ENCODE measurements around the gene NPHP1. TPM values are rescaled to one million over a fixed set of nuclear protein-coding genes. Genes with fewer than 3 reads are reported as not detected.
"Not testable (repeated sequence)": the region's sequence is repeated elsewhere in the genome, so short reads cannot be mapped to it uniquely, and the experiment has no call there.

The NPHP1 gene
- under 1 TPM; 0.28 to 0.36 TPM for total RNA-seq

DNA sequence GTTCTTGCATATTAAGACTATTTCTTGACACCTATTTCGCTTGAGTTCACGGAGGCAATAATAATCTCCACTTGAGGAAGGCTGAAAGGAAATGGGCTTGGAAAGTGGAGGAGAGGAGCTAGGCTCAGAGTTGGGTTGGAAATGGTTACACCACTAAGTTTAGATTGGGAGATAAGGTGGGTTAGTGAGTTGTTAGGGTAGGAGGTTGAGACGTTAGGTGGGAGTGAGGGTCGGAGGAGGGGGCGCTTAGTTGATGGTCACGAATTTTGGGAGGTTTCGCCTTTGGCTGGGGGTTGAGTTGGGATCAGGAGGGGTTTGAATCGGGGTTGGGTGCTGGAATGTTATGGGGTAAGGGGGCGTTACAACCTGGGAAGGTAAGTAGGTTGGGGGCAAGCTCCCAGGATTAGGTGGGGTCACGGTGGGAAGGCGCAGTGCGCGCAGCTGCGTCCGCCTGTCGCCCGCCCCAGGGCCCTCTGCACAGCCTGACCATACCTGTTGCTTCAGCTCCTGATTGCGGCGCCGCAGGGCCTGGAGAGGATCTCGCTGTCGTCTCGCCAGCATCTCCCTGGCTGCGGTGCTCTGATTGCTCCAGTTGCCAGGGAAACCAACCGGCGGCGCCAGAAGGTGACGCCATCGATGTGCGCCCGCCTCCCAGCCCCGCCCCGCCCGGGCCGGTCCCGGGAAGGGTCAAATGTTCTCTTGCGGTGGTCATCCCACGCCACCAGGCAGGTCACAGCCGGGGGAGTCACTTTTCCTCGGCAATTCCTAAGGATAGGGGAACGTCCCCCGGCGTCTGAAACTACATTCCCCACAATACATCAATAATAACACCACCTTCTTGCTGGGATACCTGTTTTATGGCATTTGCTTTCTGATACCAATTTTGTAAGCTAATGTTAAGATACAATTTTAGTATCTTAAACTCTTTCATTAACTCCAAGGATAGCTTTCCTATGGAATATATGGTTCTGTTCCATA, at the start of gene NPHP1:
Gene NPHP1, minus strand, starts transcription at position 606 of the 978 bp plus-strand sequence. Its CDS starts 45 bp downstream, at position 561.
- DNase-seq (ENCODE audit: low spot score): peak; percentile 90
- Mint-ChIP-seq H3K9me3 (no peaks in the 10 kb centered on the region), H3K4me1 (ENCODE audit: low read depth in 2 of 2) (peaks cover 22 to 26% of the 10 kb centered on the region in 2 donors), H3K27ac (peak within 1 kb of the TSS; percentile 38 to 89), H3K27me3 (peaks cover 0 to 8% of the 10 kb centered on the region in 2 donors), H3K4me3 (peak within 1 kb of the TSS; percentile 84), H3K36me3 (peaks cover 15% of the 10 kb centered on the region)
- ATAC-seq: peak; percentile 94 to 96

DNA sequence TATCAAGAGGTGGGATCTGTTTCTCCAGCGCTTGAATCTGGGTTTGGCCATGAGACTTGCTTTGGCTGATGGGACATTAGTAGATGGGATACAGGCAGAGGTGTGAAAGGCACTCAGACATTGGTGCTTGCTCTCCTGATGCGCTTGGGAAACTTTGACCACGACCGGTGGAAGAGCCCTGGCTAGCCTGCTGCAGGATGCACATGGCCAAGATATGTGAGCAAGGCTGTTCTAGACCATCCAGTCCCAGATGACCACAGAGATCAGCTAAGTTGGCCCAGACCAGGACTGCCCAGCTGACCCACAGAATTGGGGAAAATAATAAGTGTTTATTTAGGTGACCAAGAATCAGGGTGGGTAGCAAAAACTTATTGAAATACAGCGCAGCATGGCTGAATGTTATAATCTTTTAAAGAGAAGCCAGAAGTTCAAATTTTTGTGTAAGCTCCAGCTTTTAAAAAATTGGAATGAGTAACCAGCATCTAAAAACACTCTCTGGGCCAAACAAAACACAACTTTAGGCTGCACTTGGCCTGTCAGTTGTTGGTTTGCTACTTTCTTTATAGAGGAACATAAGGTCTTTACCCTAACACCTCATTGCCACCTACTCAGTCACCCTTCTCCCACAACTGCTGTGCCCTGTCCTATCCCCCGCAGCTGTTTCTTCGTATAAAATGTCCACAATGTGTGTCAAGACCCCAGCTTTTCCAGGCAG, 43.4 kb upstream of the NPHP1 start:
- not testable (repeated sequence) for H3K9me3 Mint-ChIP-seq; ATAC-seq; H3K27ac Mint-ChIP-seq; H3K36me3 Mint-ChIP-seq; DNase-seq (ENCODE audit: low spot score); H3K4me1 Mint-ChIP-seq (ENCODE audit: low read depth in 2 of 2); H3K27me3 Mint-ChIP-seq; H3K4me3 Mint-ChIP-seq

DNA sequence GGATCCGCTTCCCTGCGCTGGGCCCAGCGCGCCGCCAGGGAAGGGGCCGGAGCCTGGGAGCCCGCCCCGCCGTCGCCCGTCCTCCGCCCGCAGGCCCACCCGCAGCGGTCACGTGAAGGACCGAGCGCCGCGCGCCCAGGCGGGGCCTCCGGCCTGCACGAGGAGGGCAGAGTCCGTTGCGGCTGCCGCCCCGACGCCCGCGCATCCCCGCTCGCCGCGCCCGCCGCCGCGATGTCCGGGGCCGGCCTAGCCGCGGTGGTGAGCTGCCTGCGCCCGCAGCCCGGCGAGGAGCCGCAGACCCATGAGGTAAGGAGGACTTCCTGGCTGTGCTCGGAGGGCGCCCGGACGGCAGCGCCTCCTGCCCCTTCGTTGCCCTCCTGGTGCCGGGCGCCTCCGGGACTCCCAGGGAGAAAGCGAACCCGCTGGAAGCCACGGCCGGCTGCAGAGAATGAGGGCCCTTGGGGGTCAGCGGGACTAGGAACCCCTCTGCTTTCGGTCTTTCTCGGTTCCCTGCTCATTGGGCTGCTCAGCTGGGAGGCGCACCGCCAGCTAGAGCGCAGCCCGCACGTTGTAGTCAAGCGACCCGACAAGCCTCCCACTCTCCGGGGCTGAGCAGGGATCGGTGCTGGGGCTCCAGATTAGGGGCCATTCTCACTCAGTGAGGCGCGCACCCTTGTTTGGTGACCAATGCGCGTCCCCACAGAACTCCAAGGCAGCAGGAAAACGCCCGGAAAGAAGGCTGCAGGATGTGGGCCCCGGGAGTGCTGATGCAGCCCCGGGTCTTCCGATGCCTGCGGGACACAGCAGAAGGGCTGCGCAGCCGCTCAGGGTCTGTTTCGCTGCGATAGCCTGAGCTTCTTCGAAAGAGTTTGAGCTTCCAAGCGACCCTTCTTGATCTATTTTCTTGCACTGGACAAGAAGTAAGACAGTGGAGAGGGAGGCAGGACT, 40.9 kb upstream of the NPHP1 start:
- not testable (repeated sequence) for H3K4me1 Mint-ChIP-seq (ENCODE audit: low read depth in 2 of 2); H3K4me3 Mint-ChIP-seq; DNase-seq (ENCODE audit: low spot score); H3K27me3 Mint-ChIP-seq; H3K27ac Mint-ChIP-seq; H3K36me3 Mint-ChIP-seq; H3K9me3 Mint-ChIP-seq
- ATAC-seq: peak; percentile 24 to 75

DNA sequence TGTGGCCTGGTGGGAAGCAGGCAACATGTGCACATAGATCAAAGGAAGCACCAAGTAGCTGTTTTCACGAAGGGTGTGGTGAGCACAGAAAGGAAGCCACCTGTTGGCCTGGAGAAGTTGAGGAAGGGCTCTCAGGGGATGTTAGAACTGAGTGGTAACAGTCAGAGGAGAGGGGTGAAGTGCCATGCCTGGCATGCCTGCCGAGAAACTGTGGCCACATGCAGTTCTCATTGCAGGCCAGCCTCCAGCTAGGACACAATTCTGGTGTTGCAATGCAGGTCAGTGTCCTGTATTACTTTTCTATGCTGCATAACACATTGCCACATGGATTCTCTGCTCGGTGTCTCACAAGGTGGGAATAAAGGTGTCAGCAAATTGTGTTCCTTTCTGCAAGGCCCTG, 38.5 kb upstream of the NPHP1 start:
- H3K4me3 Mint-ChIP-seq; H3K36me3 Mint-ChIP-seq; H3K9me3 Mint-ChIP-seq; H3K27me3 Mint-ChIP-seq; DNase-seq (ENCODE audit: low spot score); ATAC-seq; H3K4me1 Mint-ChIP-seq (ENCODE audit: low read depth in 2 of 2); H3K27ac Mint-ChIP-seq: not testable (repeated sequence)

DNA sequence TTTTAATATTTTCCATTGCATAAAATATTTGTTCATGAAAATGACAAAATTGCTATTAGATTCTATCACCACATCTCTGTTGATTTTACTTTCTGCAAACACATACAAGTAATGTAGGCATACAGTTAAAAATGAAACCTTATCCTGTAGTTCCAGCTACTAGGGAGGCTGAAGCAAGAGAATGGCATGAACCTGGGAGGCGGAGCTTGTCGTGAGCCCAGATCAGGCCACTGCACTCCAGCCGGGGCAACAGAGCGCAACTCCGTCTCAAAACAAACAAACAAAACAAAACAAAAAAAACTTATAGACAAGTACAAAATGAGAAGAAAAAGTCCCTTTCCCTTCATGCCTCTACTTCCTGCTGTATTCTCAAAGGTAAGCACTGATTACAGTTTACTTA, 29.7 kb upstream of the NPHP1 start:
- H3K9me3 Mint-ChIP-seq; H3K27me3 Mint-ChIP-seq; H3K4me3 Mint-ChIP-seq; H3K27ac Mint-ChIP-seq; DNase-seq (ENCODE audit: low spot score); ATAC-seq; H3K4me1 Mint-ChIP-seq (ENCODE audit: low read depth in 2 of 2); H3K36me3 Mint-ChIP-seq: not testable (repeated sequence)

DNA sequence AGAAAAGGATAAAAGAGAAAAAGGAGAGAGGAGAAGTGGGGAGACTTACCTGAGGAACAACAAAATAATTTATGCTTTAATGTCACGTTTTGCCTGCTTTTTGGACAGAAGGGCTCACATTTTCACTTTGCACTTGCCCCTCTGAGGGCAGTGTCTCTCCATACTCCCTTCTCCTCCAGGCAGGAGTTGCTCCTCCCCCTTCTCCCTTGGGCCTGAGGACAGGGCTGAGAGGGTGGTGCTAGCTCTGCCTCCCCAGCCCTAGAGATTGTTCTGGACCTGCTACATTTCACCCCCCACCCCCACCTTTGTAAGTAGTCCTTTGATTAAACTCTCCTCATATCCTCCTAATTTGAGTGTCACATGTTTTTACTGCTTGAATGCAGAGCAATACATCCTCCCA, 25.1 kb upstream of the NPHP1 start:
- H3K4me3 Mint-ChIP-seq; H3K4me1 Mint-ChIP-seq (ENCODE audit: low read depth in 2 of 2); H3K9me3 Mint-ChIP-seq; H3K36me3 Mint-ChIP-seq; H3K27ac Mint-ChIP-seq; DNase-seq (ENCODE audit: low spot score); ATAC-seq: not testable (repeated sequence)
- H3K27me3 Mint-ChIP-seq: peaks cover 17 to 23% of the 10 kb centered on the region in 2 donors

DNA sequence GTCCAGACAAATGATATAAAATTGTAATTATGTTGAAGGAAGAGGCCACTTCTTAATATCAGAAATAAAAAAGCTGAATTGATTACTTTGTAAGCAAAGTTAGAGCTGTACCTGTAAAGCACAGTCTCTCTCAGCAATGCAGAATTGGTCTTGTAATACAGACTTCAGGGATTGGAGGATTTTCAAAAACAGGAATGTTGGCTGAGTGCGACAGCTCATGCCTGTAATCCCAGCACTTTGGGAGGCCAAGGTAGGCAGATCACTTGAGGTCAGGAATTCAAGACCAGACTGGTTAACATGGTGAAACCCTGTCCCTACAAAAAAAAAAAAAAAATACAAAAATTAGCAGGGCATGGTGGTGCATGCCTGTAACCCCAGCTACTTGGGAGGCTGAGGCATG, 17.8 kb upstream of the NPHP1 start:
- H3K36me3 Mint-ChIP-seq; H3K4me3 Mint-ChIP-seq; ATAC-seq; H3K9me3 Mint-ChIP-seq; DNase-seq (ENCODE audit: low spot score); H3K4me1 Mint-ChIP-seq (ENCODE audit: low read depth in 2 of 2); H3K27ac Mint-ChIP-seq: not testable (repeated sequence)
- H3K27me3 Mint-ChIP-seq: peaks cover 45 to 58% of the 10 kb centered on the region in 2 donors

DNA sequence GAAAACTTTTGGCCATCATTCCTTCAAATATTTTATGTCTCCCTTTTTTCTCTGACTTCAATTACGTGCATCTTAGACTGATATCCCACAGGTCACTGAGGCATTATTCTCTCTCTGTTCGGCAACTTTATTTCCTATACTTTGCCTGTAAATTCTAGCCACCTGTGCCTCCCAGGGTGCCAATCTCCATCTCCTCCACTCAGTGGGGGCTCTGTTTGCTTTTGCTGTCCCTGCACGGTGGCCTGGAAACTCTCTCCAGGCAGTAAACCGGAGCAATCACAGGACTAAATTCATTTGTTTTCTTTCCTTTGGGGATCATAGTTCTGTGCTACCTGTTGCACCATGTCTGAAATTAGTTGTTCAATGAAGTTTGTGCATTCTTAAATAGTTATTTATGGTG, 17.1 kb upstream of the NPHP1 start:
- ATAC-seq (no peak), DNase-seq (ENCODE audit: low spot score) (no peak)
- Mint-ChIP-seq H3K36me3 (no peaks in the 10 kb centered on the region), H3K4me3 (no peak overlapping the region), H3K9me3 (no peaks in the 10 kb centered on the region), H3K27me3 (peaks cover 42 to 54% of the 10 kb centered on the region in 2 donors), H3K27ac (no peak overlapping the region), H3K4me1 (ENCODE audit: low read depth in 2 of 2) (no peaks in the 10 kb centered on the region)

DNA sequence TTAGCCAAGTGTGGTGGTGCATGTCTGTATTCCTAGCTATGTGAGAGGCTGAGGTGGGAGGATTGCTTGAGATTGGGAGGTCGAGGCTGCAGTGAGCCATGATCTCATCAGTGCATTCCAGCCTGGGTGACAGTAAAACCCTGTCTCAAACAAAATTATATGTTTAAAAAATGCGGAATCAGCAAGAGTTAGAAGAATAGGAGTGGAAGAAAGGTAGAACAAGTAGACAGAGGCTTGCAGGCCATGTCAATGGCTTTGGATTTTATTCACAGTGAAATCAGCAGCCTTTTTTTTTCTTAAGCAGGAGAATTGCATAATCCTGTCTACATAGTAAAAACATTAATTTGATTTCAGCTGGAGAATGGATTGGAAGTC, 15.4 kb upstream of the NPHP1 start:
- no peaks in the 10 kb centered on the region for H3K9me3 Mint-ChIP-seq
- peaks cover 47 to 61% of the 10 kb centered on the region in 2 donors for H3K27me3 Mint-ChIP-seq
- H3K27ac Mint-ChIP-seq: no peak overlapping the region
- H3K36me3 Mint-ChIP-seq: no peaks in the 10 kb centered on the region
- H3K4me3 Mint-ChIP-seq: no peak overlapping the region
- DNase-seq (ENCODE audit: low spot score) (no peak), ATAC-seq (no peak)
- no peaks in the 10 kb centered on the region for H3K4me1 Mint-ChIP-seq (ENCODE audit: low read depth in 2 of 2)

DNA sequence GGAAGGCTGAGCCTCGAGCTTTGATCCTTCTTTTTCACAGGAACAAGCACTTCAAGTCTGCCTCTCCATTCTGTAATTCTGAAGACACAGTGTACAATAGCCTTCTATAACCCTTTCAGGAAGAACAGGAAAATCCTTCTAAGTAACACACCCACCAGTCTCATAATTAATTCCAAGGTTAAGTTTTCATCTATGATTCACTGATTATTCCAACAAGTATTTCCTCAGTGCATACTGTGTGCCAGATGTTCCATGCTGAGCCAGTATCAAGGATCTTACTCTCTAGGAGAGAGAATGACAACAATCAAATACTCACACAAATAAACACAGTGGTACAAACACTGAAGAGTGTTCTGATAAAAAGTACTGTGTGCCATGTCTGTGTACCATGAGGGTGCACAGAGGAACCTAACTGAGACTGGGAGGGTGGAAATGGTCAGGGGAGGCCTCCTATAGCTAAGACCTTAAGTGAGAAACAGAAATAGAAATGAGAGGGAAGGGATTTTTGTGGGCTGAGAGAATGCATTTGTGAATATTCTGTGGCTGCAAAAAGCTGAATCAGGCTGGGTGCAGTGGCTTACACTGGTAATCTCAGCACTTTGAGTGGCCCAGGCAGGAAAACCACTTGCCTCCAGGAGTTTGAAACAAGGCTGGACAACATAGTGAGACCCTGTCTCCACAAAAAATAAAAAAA, 14.8 kb upstream of the NPHP1 start:
- H3K4me3 Mint-ChIP-seq: no peak overlapping the region
- H3K36me3 Mint-ChIP-seq: no peaks in the 10 kb centered on the region
- no peak for ATAC-seq
- H3K4me1 Mint-ChIP-seq (ENCODE audit: low read depth in 2 of 2): no peaks in the 10 kb centered on the region
- no peaks in the 10 kb centered on the region for H3K9me3 Mint-ChIP-seq
- peaks cover 47 to 67% of the 10 kb centered on the region in 2 donors for H3K27me3 Mint-ChIP-seq
- H3K27ac Mint-ChIP-seq: no peak overlapping the region
- no peak for DNase-seq (ENCODE audit: low spot score)

DNA sequence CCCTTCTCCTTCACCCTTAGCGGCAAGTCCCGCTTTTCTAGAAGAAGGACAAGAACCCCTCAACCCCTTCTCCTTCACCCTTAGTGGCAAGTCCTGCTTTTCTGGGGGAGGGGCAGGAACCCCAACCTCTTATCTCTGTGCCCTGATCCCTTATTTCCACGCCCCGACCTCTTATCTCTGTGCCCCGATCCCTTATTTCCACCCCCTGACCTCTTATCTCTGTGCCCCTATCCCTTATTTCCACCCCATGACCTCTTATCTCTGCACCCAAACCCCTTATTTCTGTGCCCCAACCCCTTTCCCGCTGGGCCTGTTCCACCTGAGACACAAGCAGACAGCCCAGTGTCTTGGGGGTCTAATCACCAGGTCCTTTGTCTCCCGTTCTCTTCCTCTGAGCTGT, 14.1 kb upstream of the NPHP1 start:
- H3K27ac Mint-ChIP-seq; H3K4me3 Mint-ChIP-seq; ATAC-seq; H3K4me1 Mint-ChIP-seq (ENCODE audit: low read depth in 2 of 2); H3K36me3 Mint-ChIP-seq; DNase-seq (ENCODE audit: low spot score); H3K9me3 Mint-ChIP-seq: not testable (repeated sequence)
- peaks cover 49 to 73% of the 10 kb centered on the region in 2 donors for H3K27me3 Mint-ChIP-seq

DNA sequence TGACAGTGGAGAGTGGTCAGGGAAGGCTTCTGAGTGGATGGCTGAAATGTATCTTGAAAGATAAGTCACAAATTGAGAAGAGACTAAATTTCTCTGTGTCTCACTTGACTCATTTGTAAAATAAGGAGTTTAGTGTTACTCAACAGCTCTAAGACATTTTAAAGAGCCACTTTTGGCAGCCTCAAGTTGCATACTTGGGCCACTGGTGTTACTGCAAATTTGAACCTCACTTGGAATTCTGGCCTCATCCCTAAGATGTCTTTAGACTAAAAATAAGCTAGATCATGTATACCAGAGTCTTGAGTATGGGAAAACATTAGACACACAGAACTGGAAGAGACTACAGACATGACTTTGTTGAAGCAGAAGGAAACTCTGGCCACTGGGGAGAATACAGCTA, 12.0 kb upstream of the NPHP1 start:
- Mint-ChIP-seq H3K36me3 (peaks cover 13% of the 10 kb centered on the region), H3K27ac (no peak overlapping the region), H3K9me3 (no peaks in the 10 kb centered on the region), H3K4me1 (ENCODE audit: low read depth in 2 of 2) (peaks cover 1 to 2% of the 10 kb centered on the region in 2 donors), H3K4me3 (no peak overlapping the region), H3K27me3 (peaks cover 45 to 68% of the 10 kb centered on the region in 2 donors)
- DNase-seq (ENCODE audit: low spot score): no peak
- ATAC-seq: no peak

DNA sequence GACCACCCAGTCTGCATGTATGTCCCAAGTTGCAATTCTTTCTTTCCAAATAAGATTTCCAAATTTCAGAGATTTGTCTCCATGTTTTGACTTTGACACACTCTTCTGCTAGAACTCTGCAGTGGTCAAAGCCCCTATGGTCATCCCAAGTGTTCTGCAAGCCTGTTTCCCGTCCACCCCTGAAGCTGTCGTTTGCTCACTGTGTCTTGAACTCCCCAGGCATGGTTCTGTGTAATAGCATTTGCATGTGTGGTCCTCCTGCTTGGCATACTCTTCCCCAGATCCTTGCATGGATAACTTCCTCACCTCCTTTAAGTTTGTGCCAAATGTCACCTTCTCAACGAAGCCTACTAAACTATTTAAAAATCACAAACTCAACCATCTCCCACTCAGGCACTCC, 11.4 kb upstream of the NPHP1 start:
- H3K4me3 Mint-ChIP-seq: no peak overlapping the region
- no peak for DNase-seq (ENCODE audit: low spot score)
- H3K27ac Mint-ChIP-seq: no peak overlapping the region
- H3K27me3 Mint-ChIP-seq: peaks cover 44 to 62% of the 10 kb centered on the region in 2 donors
- ATAC-seq: no peak
- peaks cover 5 to 6% of the 10 kb centered on the region in 2 donors for H3K4me1 Mint-ChIP-seq (ENCODE audit: low read depth in 2 of 2)
- no peaks in the 10 kb centered on the region for H3K9me3 Mint-ChIP-seq
- H3K36me3 Mint-ChIP-seq: peaks cover 16% of the 10 kb centered on the region

Data from natural killer cell treated with Interleukin-12 subunit alpha and Interleukin-12 subunit beta and Interleukin-15 and Interleukin-18, amount 100 ng/mL, for 72 hours (primary cell).